ENCODE measurements around the gene UBE3C.

GRCh38 chr7:157129907-157130460 lies 8.7 kb upstream of the UBE3C start:
- TF ChIP-seq EP300 (IDR thresholded peaks at IDR 0.05; ENCODE audit: borderline replicate concordance) (no peak), FOXM1 (IDR thresholded peaks at IDR 0.05; ENCODE audit: borderline replicate concordance, low read depth) (no peak), REST (IDR thresholded peaks at IDR 0.05; ENCODE audit: low read depth) (no peak), CEBPB (IDR thresholded peaks at IDR 0.05) (no peak)

Data from Ishikawa (cell line).